HCT116 (cell line): ENCODE results near the gene MAP3K2. TPM values are rescaled to one million over a fixed set of nuclear protein-coding genes. Genes with fewer than 3 reads are reported as not detected.

Experiments used
- ATAC-seq: fragments of 200-7000 bp; cut with Tn5 transposase; 2 replicates; pipeline ENCODE4 v1.9.1; 2020; ENCODE audit warnings: mild to moderate bottlenecking, moderate library complexity
- BruUV-seq: library from RNA; stranded (reverse); fragments of 400-500 nt; replicated peaks from 2 replicates; lab custom pipeline; 2021; lab: Mats Ljungman, UMichigan
- CTCF ChIA-PET: fragments of 300-600 bp; sonication (Branson Sonifier 250); formaldehyde crosslinking; loops from one replicate; lab custom pipeline; 2021; ENCODE audit warnings: antibody characterized with exemption; lab: Charles Lee
- POLR2A ChIA-PET: fragments of 300-600, 350-600 bp; sonication (Branson Sonifier 250); formaldehyde crosslinking; loops from one replicate; lab custom pipeline; 2021; ENCODE audit warnings: antibody characterized with exemption; lab: Charles Lee
- RAD21 ChIA-PET, 2 experiments: fragments of 300-600 bp; sonication (Branson Sonifier 250); formaldehyde crosslinking; loops; one replicate each; lab custom pipeline; 2023; ENCODE audit warnings: low total read pairs in 2 of 2; ENCODE audit not compliant: uncharacterized antibody in 2 of 2, unreplicated experiment in 2 of 2, low non-redundant PET in 1 of 2; lab: Charles Lee
- DNase-seq: peaks from one replicate; pipeline ENCODE4 v3.0.0-alpha.2; 2010; ENCODE audit warnings: low read depth, low spot score
- H2AFZ ChIP-seq: fragments of 200-600 bp; shearing (Covaris generic), sonication (generic); 2 replicates; pipeline ENCODE4 v1.6.1; 2017; ENCODE audit warnings: low read depth, mixed run types, mixed read lengths, antibody characterized with exemption, low read length; ENCODE audit not compliant: poor library complexity, severe bottlenecking
- H3K27ac ChIP-seq: 2 replicates; pipeline ENCODE4 v1.5.1; 2012; ENCODE audit warnings: low read depth, low read length
- H3K27me3 ChIP-seq: fragments of 200-600 bp; sonication (generic); 2 replicates; pipeline ENCODE4 v1.6.1; 2016; ENCODE audit warnings: mixed run types, low read length, mixed read lengths; ENCODE audit not compliant: insufficient read depth
- H3K36me3 ChIP-seq, 2 experiments: fragments of 200-500 bp in 1 of 2; fragments of 200-600 bp in 1 of 2; sonication (Bioruptor generic) in 1 of 2; sonication (generic) in 1 of 2; 2 replicates each; pipeline versions ENCODE4 v1.5.1 to v1.6.1; 2014 to 2016; ENCODE audit warnings: low read length in 2 of 2, inconsistent platforms in 1 of 2, mixed read lengths in 1 of 2, mixed run types in 1 of 2; ENCODE audit not compliant: insufficient read depth in 2 of 2, control insufficient read depth in 1 of 2
- H3K4me1 ChIP-seq, 2 experiments: fragments of 200-600 bp in 1 of 2; sonication (generic) in 1 of 2; 2 replicates each; pipeline versions ENCODE4 v1.5.1 to v1.6.1; 2012 to 2017; ENCODE audit warnings: low read length in 2 of 2, inconsistent platforms in 1 of 2, mild to moderate bottlenecking in 1 of 2, mixed read lengths in 1 of 2, mixed run types in 1 of 2, moderate library complexity in 1 of 2; ENCODE audit not compliant: insufficient read depth in 2 of 2, control insufficient read depth in 1 of 2
- H3K4me2 ChIP-seq: fragments of 200-600 bp; sonication (generic); 2 replicates; pipeline ENCODE4 v1.6.1; 2017; ENCODE audit warnings: mixed run types, low read length, mixed read lengths
- H3K4me3 ChIP-seq, 2 experiments: fragments of 200-600 bp in 1 of 2; sonication (generic) in 1 of 2; replicated peaks in 1 of 2; 2 replicates each; pipeline ENCODE4 v1.5.1; 2011 to 2016; ENCODE audit warnings: low read length in 2 of 2, control low read depth in 1 of 2, low read depth in 1 of 2, mild to moderate bottlenecking in 1 of 2, mixed read lengths in 1 of 2, mixed run types in 1 of 2
- H3K79me2 ChIP-seq: fragments of 200-600 bp; sonication (generic); 2 replicates; pipeline ENCODE4 v1.6.1; 2017; ENCODE audit warnings: mild to moderate bottlenecking, mixed run types, low read length, moderate library complexity, mixed read lengths; ENCODE audit not compliant: insufficient read depth
- H3K9ac ChIP-seq: fragments of 200-600 bp; sonication (generic); 2 replicates; pipeline ENCODE4 v1.6.1; 2016; ENCODE audit warnings: low read length, mixed read lengths
- H3K9me2 ChIP-seq: fragments of 200-600 bp; sonication (generic), shearing (Covaris generic); 2 replicates; pipeline ENCODE4 v1.6.1; 2017; ENCODE audit warnings: mixed run types, mild to moderate bottlenecking, moderate library complexity; ENCODE audit not compliant: insufficient read depth
- H3K9me3 ChIP-seq, 2 experiments: fragments of 200-500 bp in 1 of 2; fragments of 200-600 bp in 1 of 2; sonication (Bioruptor generic) in 1 of 2; sonication (generic) in 1 of 2; 2 replicates each; pipeline ENCODE4 v1.6.1; 2014 to 2017; ENCODE audit warnings: low read length in 2 of 2, mixed read lengths in 2 of 2, inconsistent platforms in 1 of 2, low read depth in 1 of 2, mild to moderate bottlenecking in 1 of 2, mixed run types in 1 of 2, moderate library complexity in 1 of 2; ENCODE audit not compliant: control insufficient read depth in 1 of 2, insufficient read depth in 1 of 2
- H4K20me1 ChIP-seq: fragments of 200-600 bp; sonication (generic), shearing (Covaris generic); 2 replicates; pipeline ENCODE4 v1.6.1; 2017; ENCODE audit warnings: mixed run types, mild to moderate bottlenecking, moderate library complexity; ENCODE audit not compliant: insufficient read depth
- CBX3 ChIP-seq: IDR thresholded peaks from 2 replicates; pipeline ENCODE4 v1.6.1; 2012; ENCODE audit warnings: low read depth
- CEBPB ChIP-seq: IDR thresholded peaks from 2 replicates; pipeline ENCODE4 v1.6.1; 2012; ENCODE audit warnings: low read depth
- ELF1 ChIP-seq: IDR thresholded peaks from 2 replicates; pipeline ENCODE4 v1.6.1; 2012; ENCODE audit warnings: low read depth, borderline replicate concordance
- FOSL1 ChIP-seq: IDR thresholded peaks from 2 replicates; pipeline ENCODE4 v1.6.1; 2012; ENCODE audit warnings: low read depth
- POLR2AphosphoS5 ChIP-seq: IDR thresholded peaks from 2 replicates; pipeline ENCODE4 v1.6.1; 2011; ENCODE audit warnings: mild to moderate bottlenecking, low read depth, low read length, moderate library complexity
- RAD21 ChIP-seq: IDR thresholded peaks from 2 replicates; pipeline ENCODE4 v1.6.1; 2012; ENCODE audit warnings: low read depth, mild to moderate bottlenecking
- SP1 ChIP-seq: IDR thresholded peaks from 2 replicates; pipeline ENCODE4 v1.6.1; 2012; ENCODE audit warnings: low read depth
- intact Hi-C: fragments of 100-400 bp; cut with micrococcal nuclease; formaldehyde crosslinking; loops from 2 replicates; pipeline ENCODE4 v1.10.0; 2022
- total RNA-seq: library from RNA; stranded (reverse); gene quantifications from one replicate; pipeline ENCODE4 v1.2.1, GENCODE V29; 2021; ENCODE audit not compliant: unreplicated experiment
- TF ChIP-seq, protein P1 (sequence below): IDR thresholded peaks from 2 replicates; pipeline ENCODE4 v1.6.1; 2012

The MAP3K2 gene
- total RNA-seq, 1 experiment from 2014 or later, result 44.5 TPM

DNA sequence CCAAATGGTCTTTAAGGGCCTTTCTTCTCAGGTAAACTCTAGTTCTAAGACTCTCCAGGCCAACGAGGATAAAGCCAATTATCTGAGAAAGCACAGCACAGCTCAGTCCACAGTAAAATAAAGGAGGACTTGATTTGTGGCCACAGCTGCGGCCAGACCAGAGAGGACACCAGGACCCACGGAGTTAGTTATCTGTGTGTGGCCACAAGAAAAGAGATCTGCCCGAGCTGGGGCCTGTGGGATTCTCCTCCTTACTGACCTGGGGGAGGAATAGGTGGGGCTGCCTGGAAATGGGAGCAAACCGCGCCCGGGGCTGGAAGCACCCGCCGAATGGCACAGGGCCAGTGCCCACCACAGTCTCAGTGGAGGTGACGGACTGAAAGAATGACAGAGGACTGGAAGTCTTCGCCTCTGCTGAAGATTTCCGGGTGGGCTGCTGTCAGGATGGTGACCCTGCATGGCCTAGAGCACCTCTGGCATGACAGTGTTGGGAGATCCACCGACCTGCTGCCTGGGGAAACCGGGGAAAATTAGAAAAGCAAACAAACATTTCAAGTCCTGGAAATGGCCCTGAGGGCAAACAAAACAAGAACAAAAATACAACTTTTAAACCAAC, 43.7 kb upstream of the MAP3K2 start:
- ChIA-PET RAD21 (no interaction called here), CTCF (no interaction called here)
- TF ChIP-seq CEBPB, result no peak
- TF ChIP-seq, protein P1, sequence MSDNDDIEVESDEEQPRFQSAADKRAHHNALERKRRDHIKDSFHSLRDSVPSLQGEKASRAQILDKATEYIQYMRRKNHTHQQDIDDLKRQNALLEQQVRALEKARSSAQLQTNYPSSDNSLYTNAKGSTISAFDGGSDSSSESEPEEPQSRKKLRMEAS, result no peak
- no peak for TF ChIP-seq FOSL1
- no peak for TF ChIP-seq POLR2AphosphoS5
- no peak for TF ChIP-seq ELF1
- TF ChIP-seq SP1, result no peak

DNA sequence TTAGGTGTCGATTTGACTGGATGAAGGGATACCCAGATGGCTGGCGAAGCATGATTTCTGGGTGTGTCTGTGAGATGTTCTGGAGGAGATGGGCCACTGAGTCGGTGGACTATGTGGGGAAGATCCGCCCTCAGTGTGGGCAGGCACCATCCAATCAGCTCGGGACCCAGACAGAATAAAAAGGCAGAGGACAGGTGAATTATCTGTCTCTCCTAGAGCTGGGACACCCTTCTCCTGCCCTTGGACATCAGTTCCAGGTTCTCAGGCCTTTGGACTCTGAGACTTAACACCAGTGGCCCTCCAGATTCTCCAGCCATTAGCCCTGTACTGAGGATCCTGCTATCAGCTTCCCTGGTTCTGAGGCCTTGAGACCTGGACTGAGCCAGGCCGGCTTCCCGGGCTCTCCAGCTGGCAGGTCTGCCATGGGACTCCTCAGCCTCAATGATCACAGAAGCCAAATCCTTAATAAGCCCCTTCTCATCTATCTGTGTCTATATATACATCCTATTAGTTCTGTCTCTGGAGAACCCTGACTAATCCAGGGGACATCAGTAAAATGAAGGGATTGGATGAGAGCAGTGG, 42.2 kb upstream of the MAP3K2 start:
- Histone ChIP-seq H2AFZ (no peak overlapping the region), H3K9me2 (no peaks in the 10 kb centered on the region), H3K36me3 (no peaks in the 10 kb centered on the region), H3K79me2 (no peaks in the 10 kb centered on the region), H3K9me3 (no peaks in the 10 kb centered on the region), H3K4me3 (no peak overlapping the region), H3K4me1 (no peaks in the 10 kb centered on the region), H3K9ac (no peak overlapping the region), H3K27ac (no peak overlapping the region), H3K27me3 (no peaks in the 10 kb centered on the region), H3K4me2 (no peak overlapping the region), H4K20me1 (no peaks in the 10 kb centered on the region)
- ChIA-PET CTCF (interaction anchor here (1.3 kb wide), 1 partner anchor 15 kb away, joined by 4 read pairs; no protein-coding TSS in a partner anchor), RAD21 (no interaction called here), POLR2A (no interaction called here)
- no peak for ATAC-seq
- intact Hi-C loops, result no loop called here
- BruUV-seq, result no TSS peak
- no peak for TF ChIP-seq CBX3
- TF ChIP-seq RAD21, result no peak
- DNase-seq, result no peak

More for the DNA sequence above, 43.7 kb upstream of the MAP3K2 start:
- ATAC-seq, result no peak
- DNase-seq, result no peak
- Histone ChIP-seq H2AFZ (no peak overlapping the region), H3K4me2 (no peak overlapping the region), H3K4me1 (no peaks in the 10 kb centered on the region), H3K36me3 (no peaks in the 10 kb centered on the region), H4K20me1 (no peaks in the 10 kb centered on the region), H3K9ac (no peak overlapping the region), H3K27me3 (no peaks in the 10 kb centered on the region), H3K9me3 (no peaks in the 10 kb centered on the region), H3K79me2 (no peaks in the 10 kb centered on the region), H3K4me3 (no peak overlapping the region), H3K27ac (no peak overlapping the region), H3K9me2 (no peaks in the 10 kb centered on the region)
- intact Hi-C loops, result no loop called here
- no TSS peak for BruUV-seq
- POLR2A ChIA-PET, result no interaction called here
